ENCODE results near the gene C3orf20.

The C3orf20 gene

DNA sequence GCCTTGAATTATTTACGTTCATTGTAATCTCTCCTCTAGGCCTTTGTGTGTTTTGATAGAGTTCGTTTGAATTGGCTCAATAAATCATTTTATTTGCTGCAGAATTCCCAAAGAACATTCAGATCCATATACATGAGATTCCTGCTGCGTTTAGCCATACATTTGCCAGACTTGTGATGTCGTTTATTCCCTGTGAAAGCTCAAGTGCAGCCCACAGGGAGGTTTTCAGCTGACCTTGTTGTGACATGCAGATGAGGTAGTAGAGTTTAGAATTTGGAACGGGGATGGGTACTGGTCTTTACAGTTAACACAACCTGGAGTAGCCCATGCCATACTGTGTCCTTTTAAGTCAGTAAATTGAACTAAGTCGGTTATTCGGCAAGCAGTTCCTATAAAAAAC lies at the start of gene C3orf20:
Gene C3orf20, plus strand, starts transcription at position 301 of the 400 bp plus-strand sequence. CDS start 7,573 bp downstream, outside the sequence.
- Histone ChIP-seq H3K27ac (ENCODE audit: low read depth, low read length) (no peak within 1 kb of the TSS), H3K9ac (ENCODE audit: low read length) (no peak within 1 kb of the TSS), H3K36me3 (ENCODE audit: insufficient read depth, low read length) (peaks cover 33% of the 10 kb centered on the region), H3K27me3 (ENCODE audit: control insufficient read depth in 1 of 2, insufficient read depth in 2 of 2, low read length in 2 of 2) (no peaks in the 10 kb centered on the region), H3K4me1 (ENCODE audit: insufficient read depth, low read length) (no peaks in the 10 kb centered on the region), H3K9me3 (ENCODE audit: low read length) (no peaks in the 10 kb centered on the region), H3K4me3 (ENCODE audit: low read depth in 1 of 2, low read length in 2 of 2) (no peak within 1 kb of the TSS)

DNA sequence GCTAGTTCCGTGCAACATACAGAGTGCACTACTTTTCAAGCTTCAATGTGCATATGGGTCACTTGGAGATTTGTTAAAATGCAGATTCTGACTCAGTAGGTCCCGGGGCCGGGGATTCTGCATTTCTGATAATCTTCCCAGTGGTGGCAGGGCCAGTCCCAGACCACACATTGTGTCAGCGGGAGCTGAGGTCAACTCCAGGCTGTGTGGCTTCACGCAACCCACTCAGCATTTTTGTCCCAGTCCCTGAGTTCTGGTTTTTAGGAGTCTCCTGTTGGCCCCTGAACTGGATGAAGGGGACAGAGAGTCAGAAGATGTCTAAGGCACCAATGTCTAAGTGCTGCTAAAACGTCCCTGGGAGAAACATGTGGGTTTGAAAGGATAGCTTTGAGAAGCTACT lies 49.5 kb upstream of the C3orf20 start:
- H3K4me1 ChIP-seq (ENCODE audit: insufficient read depth, low read length): no peaks in the 10 kb centered on the region
- no peaks in the 10 kb centered on the region for H3K9me3 ChIP-seq (ENCODE audit: low read length)
- H3K27me3 ChIP-seq (ENCODE audit: control insufficient read depth in 1 of 2, insufficient read depth in 2 of 2, low read length in 2 of 2): peaks cover 0 to 4% of the 10 kb centered on the region in 2 donors
- H3K4me3 ChIP-seq (ENCODE audit: low read depth in 1 of 2, low read length in 2 of 2): no peak overlapping the region
- no peak overlapping the region for H3K27ac ChIP-seq (ENCODE audit: low read depth, low read length)
- H3K36me3 ChIP-seq (ENCODE audit: insufficient read depth, low read length): no peaks in the 10 kb centered on the region
- no peak overlapping the region for H3K9ac ChIP-seq (ENCODE audit: low read length)

DNA sequence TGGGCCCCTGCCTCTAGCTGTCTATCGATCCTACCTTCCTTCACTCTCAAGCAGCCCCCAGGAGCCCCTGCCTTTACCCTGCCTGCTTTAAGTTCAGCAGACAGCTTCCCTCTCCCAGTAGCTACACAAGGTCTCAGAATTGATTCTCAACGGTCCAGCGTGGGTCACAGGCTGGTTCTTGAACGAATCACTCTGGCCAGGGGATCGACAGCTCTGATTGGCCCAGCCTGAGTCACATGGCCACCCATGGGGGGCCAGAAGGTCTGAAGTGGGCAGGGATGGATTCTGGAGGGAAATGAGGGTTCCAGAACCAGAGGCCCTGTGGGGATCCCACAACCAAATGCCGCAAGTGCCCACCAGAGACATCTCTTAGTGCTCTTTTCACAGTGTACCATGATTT lies 47.1 kb upstream of the C3orf20 start:
- no peaks in the 10 kb centered on the region for H3K36me3 ChIP-seq (ENCODE audit: insufficient read depth, low read length)
- no peak overlapping the region for H3K27ac ChIP-seq (ENCODE audit: low read depth, low read length)
- H3K9ac ChIP-seq (ENCODE audit: low read length): no peak overlapping the region
- no peaks in the 10 kb centered on the region for H3K9me3 ChIP-seq (ENCODE audit: low read length)
- H3K4me3 ChIP-seq (ENCODE audit: low read depth in 1 of 2, low read length in 2 of 2): no peak overlapping the region
- peaks cover 0 to 4% of the 10 kb centered on the region in 2 donors for H3K27me3 ChIP-seq (ENCODE audit: control insufficient read depth in 1 of 2, insufficient read depth in 2 of 2, low read length in 2 of 2)
- H3K4me1 ChIP-seq (ENCODE audit: insufficient read depth, low read length): no peaks in the 10 kb centered on the region

DNA sequence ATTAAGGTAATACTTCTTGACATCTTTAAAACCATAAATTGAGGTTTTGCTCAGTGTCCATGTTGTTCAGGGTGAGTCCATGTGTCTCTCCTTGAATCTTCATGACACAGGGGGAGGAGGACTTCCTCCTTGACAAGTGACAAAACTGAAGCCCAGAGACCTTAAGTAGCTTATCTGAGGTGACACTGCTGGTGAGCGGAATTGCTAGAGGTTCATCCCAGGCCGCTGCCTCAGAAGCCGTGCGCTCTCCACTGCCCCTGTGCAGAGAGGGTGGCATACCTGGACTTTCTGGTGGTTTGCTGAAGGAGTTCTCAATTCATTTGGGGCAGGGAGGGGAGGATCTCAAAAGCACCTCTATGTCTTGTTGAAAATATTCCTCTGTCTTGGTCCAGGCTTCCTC lies 46.5 kb upstream of the C3orf20 start:
- Histone ChIP-seq H3K27me3 (ENCODE audit: control insufficient read depth in 1 of 2, insufficient read depth in 2 of 2, low read length in 2 of 2) (peaks cover 0 to 4% of the 10 kb centered on the region in 2 donors), H3K9ac (ENCODE audit: low read length) (no peak overlapping the region), H3K9me3 (ENCODE audit: low read length) (no peaks in the 10 kb centered on the region), H3K4me1 (ENCODE audit: insufficient read depth, low read length) (no peaks in the 10 kb centered on the region), H3K4me3 (ENCODE audit: low read depth in 1 of 2, low read length in 2 of 2) (no peak overlapping the region), H3K36me3 (ENCODE audit: insufficient read depth, low read length) (no peaks in the 10 kb centered on the region), H3K27ac (ENCODE audit: low read depth, low read length) (no peak overlapping the region)

DNA sequence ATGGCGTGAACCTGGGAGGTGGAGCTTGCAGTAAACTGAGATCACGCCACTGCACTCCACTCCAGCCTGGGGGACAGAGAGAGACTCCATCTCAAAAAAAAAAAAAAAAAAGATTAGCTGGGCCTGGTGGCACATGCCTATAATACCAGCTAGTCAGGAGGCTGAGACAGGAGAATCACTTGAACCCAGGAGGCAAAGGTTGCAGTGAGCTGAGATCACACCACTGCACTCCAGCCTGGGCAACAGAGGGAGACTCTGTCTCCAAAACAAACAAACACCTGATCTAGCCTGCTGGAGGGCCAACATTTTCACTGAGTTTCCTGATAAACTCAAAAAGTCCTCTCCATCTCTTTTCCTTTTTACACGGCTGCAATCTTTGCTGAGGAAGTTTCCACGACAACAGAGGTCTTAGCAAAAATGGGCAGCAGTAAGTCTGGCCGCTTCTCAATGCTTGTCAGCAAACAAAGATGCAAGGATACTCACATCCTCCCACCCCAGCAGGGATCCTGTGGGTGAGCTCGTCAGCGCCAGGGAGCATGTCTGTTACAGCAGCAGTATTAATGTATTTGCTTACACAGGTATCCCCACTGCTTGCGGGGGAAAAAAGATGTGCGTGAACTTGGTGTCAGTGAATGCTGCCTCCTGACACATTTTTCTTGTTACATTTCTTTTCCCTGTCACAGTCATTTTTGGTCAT lies 44.4 kb upstream of the C3orf20 start:
- Histone ChIP-seq H3K36me3 (ENCODE audit: insufficient read depth, low read length) (no peaks in the 10 kb centered on the region), H3K9me3 (ENCODE audit: low read length) (no peaks in the 10 kb centered on the region), H3K9ac (ENCODE audit: low read length) (no peak overlapping the region), H3K4me3 (ENCODE audit: low read depth in 1 of 2, low read length in 2 of 2) (no peak overlapping the region), H3K27me3 (ENCODE audit: control insufficient read depth in 1 of 2, insufficient read depth in 2 of 2, low read length in 2 of 2) (peaks cover 0 to 4% of the 10 kb centered on the region in 2 donors), H3K4me1 (ENCODE audit: insufficient read depth, low read length) (no peaks in the 10 kb centered on the region), H3K27ac (ENCODE audit: low read depth, low read length) (no peak overlapping the region)

DNA sequence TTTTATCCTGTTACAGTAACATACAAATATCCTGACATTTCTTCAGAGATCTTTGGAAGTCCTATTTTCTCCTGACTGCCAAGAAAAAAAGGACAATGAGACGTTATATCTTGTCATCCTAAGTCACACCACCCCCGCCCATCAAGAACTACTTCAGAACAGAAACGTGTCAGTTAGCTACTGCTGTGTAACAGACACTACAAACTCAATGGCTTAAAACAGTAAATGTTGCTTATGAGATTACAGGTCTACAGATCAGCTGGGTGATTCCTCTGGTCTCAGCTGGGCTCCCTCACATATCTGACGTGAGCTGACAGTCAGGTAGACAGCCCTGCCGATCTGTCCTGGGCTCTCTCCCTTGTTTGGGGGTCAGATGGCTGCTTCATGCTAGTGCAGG lies 43.8 kb upstream of the C3orf20 start:
- no peak overlapping the region for H3K9ac ChIP-seq (ENCODE audit: low read length)
- H3K4me3 ChIP-seq (ENCODE audit: low read depth in 1 of 2, low read length in 2 of 2): no peak overlapping the region
- no peak overlapping the region for H3K27ac ChIP-seq (ENCODE audit: low read depth, low read length)
- H3K36me3 ChIP-seq (ENCODE audit: insufficient read depth, low read length): no peaks in the 10 kb centered on the region
- H3K27me3 ChIP-seq (ENCODE audit: control insufficient read depth in 1 of 2, insufficient read depth in 2 of 2, low read length in 2 of 2): peaks cover 0 to 4% of the 10 kb centered on the region in 2 donors
- H3K9me3 ChIP-seq (ENCODE audit: low read length): no peaks in the 10 kb centered on the region
- no peaks in the 10 kb centered on the region for H3K4me1 ChIP-seq (ENCODE audit: insufficient read depth, low read length)

DNA sequence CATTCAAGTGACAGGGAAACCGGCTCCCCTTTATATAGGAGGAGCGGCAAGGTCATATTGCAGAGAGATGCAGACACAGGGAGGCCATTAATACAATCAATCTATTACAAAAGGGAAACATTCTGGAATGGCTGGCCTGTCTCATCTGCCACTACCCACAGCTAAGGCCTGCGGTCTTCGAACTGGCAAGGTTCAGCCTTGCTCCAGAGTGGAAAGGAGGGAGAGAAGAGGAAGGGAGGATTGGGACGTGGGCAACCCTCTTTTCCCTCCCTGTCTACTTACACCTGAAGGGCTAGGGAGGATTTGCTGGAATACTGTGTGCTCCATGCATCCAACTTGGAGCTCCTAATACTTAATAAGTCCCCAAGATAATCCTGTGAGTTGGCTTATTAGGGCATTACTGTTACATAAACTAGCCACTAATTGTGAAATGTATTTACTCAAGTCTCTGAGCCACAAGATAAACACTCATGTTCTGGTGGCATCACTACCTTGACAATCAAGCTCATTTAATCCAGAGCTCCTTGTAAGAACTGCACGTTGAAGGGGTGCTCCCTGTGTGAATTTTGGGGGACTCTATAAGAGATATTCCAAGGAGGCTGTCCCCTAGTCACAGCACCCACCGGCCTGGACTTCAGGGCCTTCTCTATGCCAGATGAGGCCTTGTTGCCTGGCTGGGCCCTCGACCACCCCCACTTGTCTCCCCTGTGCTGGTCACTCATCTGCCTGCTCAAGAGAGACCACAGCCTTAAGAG lies 43.1 kb upstream of the C3orf20 start:
- Histone ChIP-seq H3K27me3 (ENCODE audit: control insufficient read depth in 1 of 2, insufficient read depth in 2 of 2, low read length in 2 of 2) (peaks cover 0 to 4% of the 10 kb centered on the region in 2 donors), H3K4me1 (ENCODE audit: insufficient read depth, low read length) (no peaks in the 10 kb centered on the region), H3K27ac (ENCODE audit: low read depth, low read length) (no peak overlapping the region), H3K9ac (ENCODE audit: low read length) (no peak overlapping the region), H3K4me3 (ENCODE audit: low read depth in 1 of 2, low read length in 2 of 2) (no peak overlapping the region), H3K36me3 (ENCODE audit: insufficient read depth, low read length) (no peaks in the 10 kb centered on the region), H3K9me3 (ENCODE audit: low read length) (no peaks in the 10 kb centered on the region)

DNA sequence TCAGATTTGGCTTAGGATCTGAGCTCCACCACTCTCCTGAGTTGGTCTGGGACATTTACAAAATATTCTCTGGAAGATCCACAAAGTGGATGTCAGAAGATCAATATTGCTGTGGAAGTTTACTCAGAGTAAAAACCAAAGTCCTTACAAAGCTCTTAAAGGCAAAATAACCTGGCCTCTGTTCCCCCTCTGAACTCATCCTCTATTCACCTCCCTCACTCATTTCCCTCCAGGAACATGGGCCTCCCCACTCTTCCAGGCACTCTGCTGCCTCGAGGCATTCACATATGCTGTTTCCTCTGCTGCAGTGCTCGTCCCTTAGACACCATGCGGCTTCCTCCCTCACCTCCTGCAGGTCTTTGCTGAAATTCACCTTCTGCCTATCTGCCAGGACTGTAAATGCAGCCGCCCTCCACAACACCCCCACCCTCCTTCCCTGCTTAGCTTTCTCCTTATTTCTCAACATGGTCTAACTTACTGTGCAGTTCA lies 42.5 kb upstream of the C3orf20 start:
- H3K27ac ChIP-seq (ENCODE audit: low read depth, low read length): no peak overlapping the region

DNA sequence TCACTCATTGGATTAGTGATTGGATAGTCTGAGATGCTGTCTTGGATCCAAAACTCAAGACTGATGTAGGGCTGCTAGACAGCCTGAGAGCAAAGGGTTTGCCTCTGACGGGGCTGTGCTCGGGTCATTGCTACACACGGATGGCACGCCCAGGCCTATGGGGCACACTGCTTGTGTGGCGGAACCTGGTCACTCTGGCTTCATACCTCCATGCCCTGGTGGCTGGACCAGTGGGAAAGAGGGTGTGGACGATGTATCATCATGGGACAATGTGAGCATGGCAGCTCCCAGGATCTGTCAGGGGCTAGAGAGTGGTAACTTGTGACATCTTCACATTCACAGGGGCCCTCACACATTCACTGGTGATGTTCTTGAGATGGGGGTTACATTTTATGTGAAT lies 41.5 kb upstream of the C3orf20 start:
- H3K4me1 ChIP-seq (ENCODE audit: insufficient read depth, low read length): no peaks in the 10 kb centered on the region
- H3K36me3 ChIP-seq (ENCODE audit: insufficient read depth, low read length): no peaks in the 10 kb centered on the region
- H3K27me3 ChIP-seq (ENCODE audit: control insufficient read depth in 1 of 2, insufficient read depth in 2 of 2, low read length in 2 of 2): no peaks in the 10 kb centered on the region
- H3K9me3 ChIP-seq (ENCODE audit: low read length): no peaks in the 10 kb centered on the region
- no peak overlapping the region for H3K4me3 ChIP-seq (ENCODE audit: low read depth in 1 of 2, low read length in 2 of 2)
- no peak overlapping the region for H3K9ac ChIP-seq (ENCODE audit: low read length)
- no peak overlapping the region for H3K27ac ChIP-seq (ENCODE audit: low read depth, low read length)

More for the DNA sequence above, 42.5 kb upstream of the C3orf20 start:
- H3K9ac ChIP-seq (ENCODE audit: low read length): no peak overlapping the region
- H3K27me3 ChIP-seq (ENCODE audit: control insufficient read depth in 1 of 2, insufficient read depth in 2 of 2, low read length in 2 of 2): peaks cover 0 to 4% of the 10 kb centered on the region in 2 donors
- no peaks in the 10 kb centered on the region for H3K36me3 ChIP-seq (ENCODE audit: insufficient read depth, low read length)
- H3K9me3 ChIP-seq (ENCODE audit: low read length): no peaks in the 10 kb centered on the region
- no peaks in the 10 kb centered on the region for H3K4me1 ChIP-seq (ENCODE audit: insufficient read depth, low read length)
- H3K4me3 ChIP-seq (ENCODE audit: low read depth in 1 of 2, low read length in 2 of 2): no peak overlapping the region

DNA sequence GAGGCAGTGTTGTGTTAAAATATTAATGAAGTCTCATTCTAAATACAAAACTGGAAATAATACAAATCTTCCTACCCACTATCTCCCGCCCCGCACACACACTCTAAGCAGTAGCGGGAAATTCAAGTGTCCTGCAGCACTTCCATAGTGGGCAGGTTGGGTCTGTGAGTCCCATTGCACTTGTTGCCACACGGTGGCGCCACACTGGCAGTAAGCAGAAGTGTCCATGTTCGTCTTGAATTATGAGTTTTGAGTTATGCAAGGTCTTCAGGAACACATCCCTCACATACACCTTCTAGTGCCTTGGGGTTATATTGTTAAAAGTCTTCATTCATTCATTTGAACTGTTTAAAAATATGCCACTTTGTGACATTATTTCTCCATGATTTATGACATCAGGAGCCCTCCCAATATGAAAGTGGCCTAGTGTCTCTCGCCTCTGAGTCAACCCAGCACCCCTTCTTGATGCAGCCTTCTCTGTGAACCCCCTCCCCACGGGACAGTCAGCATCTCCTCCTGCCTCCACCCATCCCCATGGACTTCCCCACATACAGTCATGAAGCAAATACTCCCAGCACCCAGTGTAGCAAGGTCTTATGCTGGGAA lies 41.0 kb upstream of the C3orf20 start:
- Histone ChIP-seq H3K36me3 (ENCODE audit: insufficient read depth, low read length) (no peaks in the 10 kb centered on the region), H3K4me3 (ENCODE audit: low read depth in 1 of 2, low read length in 2 of 2) (no peak overlapping the region), H3K9ac (ENCODE audit: low read length) (no peak overlapping the region), H3K27ac (ENCODE audit: low read depth, low read length) (no peak overlapping the region), H3K9me3 (ENCODE audit: low read length) (no peaks in the 10 kb centered on the region), H3K27me3 (ENCODE audit: control insufficient read depth in 1 of 2, insufficient read depth in 2 of 2, low read length in 2 of 2) (no peaks in the 10 kb centered on the region), H3K4me1 (ENCODE audit: insufficient read depth, low read length) (no peaks in the 10 kb centered on the region)

DNA sequence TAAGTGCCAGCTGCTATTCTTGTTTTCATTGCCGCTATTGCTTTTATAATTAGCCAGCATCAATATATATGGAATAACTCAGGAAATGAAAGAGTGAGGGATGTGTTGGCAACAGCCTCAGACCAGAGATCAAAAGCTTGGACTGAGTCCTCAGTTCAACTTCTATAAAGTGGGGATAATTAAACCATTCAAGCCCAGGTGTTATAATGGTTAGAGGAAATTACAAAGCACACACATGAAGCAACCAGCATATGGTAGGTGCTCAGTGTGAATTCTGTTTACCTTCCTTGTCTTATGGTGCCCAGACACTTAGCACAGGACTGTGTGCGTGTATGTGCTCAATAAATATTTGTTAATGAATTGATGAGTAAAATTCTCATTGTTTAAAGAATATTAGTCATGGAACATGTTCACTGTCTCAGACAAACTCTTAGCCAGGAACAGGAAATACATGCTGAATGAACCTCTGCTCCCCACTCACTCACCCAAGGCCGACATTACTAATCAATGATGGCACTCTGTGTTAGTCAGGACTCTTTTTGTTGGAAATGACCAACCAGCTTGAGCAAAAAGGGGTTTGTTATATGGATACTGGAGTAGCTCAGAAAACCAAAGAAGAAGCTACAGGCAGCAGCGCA lies 40.1 kb upstream of the C3orf20 start:
- H3K27ac ChIP-seq (ENCODE audit: low read depth, low read length): no peak overlapping the region
- no peak overlapping the region for H3K9ac ChIP-seq (ENCODE audit: low read length)
- no peaks in the 10 kb centered on the region for H3K36me3 ChIP-seq (ENCODE audit: insufficient read depth, low read length)
- H3K27me3 ChIP-seq (ENCODE audit: control insufficient read depth in 1 of 2, insufficient read depth in 2 of 2, low read length in 2 of 2): no peaks in the 10 kb centered on the region
- H3K4me3 ChIP-seq (ENCODE audit: low read depth in 1 of 2, low read length in 2 of 2): no peak overlapping the region
- no peaks in the 10 kb centered on the region for H3K4me1 ChIP-seq (ENCODE audit: insufficient read depth, low read length)
- H3K9me3 ChIP-seq (ENCODE audit: low read length): no peaks in the 10 kb centered on the region

Data from muscle layer of colon (tissue), 2 donors.